HG03378 (cell line): ENCODE data around the gene CLTC.

Experiments
- ATAC-seq: cut with Tn5 transposase; IDR thresholded peaks from one replicate; pipeline ENCODE4 v1.9.1; 2021; ENCODE audit warnings: mild to moderate bottlenecking, moderate library complexity; ENCODE audit not compliant: unreplicated experiment

Gene CLTC

GRCh38 chr17:59723041-59723440, 103.3 kb downstream of the CLTC start:
- no peak for ATAC-seq

GRCh38 chr17:59723607-59724006, 103.9 kb downstream of the CLTC start:
- ATAC-seq: no peak

DNA sequence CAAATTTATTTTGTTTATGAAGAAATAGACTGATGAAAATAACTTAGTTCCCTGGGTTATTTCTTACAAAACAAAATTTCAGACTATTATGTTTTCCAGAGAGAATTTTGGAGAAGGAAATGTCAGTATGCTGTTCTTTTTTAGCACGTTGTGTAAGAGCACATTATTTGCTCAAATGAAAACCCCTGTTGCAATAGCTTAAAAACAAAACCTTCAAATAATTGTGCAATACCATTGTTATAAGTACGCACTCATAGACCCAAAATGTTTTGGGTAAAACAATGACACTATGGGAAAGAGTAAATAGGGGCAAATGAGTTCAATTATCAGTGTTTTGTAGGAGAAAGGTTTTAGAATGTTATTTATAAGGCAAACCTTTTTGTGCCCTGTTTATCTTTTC, 106.0 kb downstream of the CLTC start:
- no peak for ATAC-seq

DNA sequence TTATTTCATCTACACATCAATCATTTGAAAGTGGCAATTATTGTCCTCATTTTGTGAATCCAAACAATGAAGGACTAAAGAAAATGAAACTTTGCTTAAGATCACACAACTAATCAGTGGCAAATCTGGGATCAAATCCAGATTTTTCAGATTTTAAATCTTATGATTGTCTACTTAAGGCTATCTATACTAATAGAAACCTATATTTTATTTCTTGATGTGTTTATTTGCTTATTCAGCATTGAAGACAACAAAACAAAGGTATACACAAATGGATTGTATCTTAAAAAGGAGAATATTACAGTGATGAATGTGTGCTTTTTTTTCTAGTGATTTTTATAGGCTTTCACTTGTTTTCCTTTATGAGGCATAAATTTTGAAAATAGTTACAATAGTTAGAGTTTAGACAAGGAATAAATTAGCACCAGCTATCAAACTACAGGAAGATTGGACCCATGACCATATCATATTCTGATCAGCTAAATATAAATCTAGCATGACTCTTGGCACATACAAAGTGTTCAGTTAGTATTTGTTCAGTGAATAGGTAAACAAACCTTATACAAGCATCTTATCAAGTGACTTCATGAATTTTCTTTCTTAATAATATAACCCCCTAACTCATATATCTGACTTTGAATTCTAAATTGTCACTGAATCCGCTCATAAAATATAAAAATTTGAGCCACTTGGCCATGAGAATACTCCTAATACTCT, 108.3 kb downstream of the CLTC start:
- ATAC-seq: no peak

GRCh38 chr17:59730268-59730834, 110.7 kb downstream of the CLTC start:
- ATAC-seq: no peak

DNA sequence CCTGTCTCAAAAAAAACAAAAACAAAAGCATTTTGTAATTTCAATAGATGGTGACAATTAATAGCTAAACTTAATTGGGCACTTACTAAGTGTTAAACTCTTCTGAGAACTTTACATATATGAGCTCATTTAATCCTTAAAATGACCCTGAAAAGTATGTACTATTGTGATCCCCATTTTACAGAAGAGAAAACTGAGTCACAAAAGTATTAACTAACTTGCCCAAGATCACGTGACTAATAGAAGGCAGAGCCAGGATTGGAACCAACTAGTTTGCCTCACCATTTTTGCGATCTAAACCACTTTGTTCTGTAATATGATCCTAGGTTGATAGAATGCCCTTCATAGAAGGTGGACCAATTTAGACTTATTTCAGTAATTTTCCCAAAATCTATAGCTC, 114.0 kb downstream of the CLTC start:
- no peak for ATAC-seq

- ATAC-seq: no peak
These were observed 114.5 kb downstream of the CLTC start for GRCh38 chr17:59734226-59734625.

DNA sequence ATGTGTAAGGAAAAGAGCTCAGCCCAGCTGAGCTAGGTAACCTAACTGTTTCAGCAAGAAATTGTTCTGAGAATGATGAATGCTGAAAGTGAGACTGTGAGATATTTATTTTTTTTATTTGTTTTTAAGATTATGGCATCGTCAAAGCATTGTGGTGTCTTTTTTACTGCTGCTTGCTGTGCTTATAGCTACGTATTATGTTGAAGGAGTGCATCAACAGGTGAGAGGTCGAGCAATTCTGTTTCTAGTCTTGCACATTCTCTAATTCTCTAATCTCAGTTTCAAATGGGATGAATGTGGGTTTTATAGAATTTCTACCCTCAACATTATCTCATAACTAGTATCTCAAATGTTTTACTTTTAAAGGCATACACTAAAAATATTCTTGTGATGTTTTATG, 117.6 kb downstream of the CLTC start:
- no peak for ATAC-seq

DNA sequence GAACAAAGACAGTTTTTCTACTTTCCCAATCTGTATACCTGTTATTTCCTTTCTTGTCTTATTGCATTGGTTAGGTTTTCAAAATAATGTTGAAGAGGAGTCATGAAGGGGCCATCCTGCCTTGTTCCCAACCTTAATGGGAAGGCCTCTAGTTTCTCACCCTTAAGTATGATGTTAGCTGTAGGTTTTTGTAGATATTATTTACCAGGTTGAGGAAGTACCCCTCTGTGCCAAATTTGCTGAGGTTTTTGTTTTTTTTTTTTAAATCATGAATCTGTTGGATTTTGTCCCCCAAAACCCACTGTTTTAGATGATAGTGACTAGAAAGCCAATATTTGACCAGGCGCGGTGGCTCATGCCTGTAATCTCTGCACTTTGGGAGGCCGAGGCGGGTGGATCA, 124.1 kb downstream of the CLTC start:
- ATAC-seq: no peak

- ATAC-seq: no peak
These were observed 125.3 kb downstream of the CLTC start for GRCh38 chr17:59745040-59745439.
